GM21360 (cell line): ENCODE data around the gene CPS1.

Experiments
- ATAC-seq: cut with Tn5 transposase; IDR thresholded peaks from one replicate; pipeline ENCODE4 v1.9.1; 2021; ENCODE audit warnings: mild to moderate bottlenecking, moderate library complexity; ENCODE audit not compliant: unreplicated experiment

Gene CPS1

DNA sequence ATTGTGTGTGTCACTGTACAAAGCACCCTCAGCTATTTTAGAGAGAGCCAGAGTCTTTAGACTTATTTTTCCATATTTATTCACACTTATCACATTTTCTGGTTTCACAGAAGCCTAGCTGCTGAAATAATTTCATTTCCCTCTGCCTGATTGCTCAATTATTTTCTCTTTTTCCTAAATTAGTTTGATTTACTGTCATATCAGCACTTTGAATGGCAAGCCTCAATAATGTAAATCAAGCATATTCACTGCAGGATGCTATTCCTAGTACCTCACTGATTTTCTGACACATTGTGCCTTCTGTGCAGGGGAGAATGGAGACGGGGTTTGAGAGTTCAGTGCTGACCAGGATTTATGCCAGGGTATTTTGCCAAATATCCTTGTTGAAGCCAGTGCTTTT lies 48.3 kb downstream of the CPS1 start:
- ATAC-seq, result no peak

DNA sequence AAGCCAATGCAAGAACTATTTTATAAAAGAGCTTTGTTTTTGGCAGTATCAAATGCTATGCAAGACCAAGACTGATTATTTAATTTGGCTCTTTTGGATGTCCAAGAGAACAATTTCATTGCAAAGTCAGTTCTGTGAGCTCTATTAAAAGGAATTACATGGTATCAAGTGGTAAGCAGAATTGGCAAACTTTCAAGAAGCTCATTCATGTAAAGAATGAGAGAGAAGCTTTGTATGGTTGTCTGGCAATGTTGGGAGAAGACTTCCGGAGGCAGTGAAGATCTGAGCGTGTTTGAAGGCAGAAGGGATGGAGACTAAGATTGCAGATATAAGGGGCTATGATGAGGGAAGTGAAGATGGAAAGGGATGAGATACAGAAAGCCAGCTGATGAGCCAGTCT lies 49.6 kb downstream of the CPS1 start:
- ATAC-seq, result no peak

DNA sequence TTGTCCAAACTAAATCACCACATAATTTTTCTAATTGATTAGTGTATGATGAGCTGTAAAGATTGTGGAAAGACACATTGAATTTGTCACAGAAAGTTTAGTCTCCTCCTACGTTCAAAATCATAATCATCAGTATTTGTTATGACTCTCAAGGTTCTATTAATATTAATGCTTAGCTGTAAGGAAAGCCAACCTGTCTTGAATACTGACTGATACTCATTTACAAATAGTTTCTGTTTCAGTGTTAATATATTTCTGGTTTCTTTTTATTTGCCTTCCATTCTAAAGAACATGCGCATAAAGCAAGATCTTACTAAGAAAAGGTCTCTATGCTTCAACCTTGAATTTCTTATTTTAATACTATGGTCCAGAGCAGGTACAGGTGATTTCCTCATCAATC lies 55.1 kb downstream of the CPS1 start:
- peak; percentile 90 for ATAC-seq

DNA sequence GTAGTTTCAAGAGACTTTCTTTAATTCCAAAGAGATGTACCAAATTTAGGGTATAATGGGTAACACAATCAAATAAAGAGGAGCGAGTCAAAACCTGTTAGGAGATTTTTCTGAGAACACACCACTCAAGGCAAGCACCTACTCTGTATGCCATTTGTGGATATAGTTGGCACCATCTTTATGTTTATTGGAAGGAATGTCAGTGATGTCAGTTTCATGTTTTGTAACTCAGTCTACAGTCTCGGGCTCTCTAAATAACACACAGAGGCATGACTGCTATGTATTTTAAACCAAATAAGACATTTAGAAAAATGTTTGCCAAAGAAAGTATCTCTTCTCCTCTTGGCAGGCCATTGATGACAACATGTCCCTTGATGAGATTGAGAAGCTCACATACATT lies 59.7 kb downstream of the CPS1 start:
- ATAC-seq, result no peak

DNA sequence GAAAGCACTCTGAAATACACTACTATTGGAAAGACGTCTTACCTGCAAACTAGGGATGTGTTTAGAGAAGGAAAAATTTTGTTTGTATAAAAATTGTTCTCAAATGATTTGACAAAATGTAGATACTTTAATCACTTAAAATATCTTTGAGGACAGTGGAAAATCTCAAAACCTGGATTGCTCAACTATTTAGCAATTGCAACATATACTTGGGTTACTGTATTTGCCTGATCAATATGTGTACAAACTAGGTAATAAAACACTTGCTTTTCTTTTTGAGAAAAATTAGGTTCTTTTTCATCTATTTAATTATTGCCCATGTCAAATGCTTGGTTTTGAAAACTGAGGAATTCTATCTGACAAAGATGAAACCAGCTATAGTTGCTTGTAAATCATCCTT lies 60.9 kb downstream of the CPS1 start:
- no peak for ATAC-seq

DNA sequence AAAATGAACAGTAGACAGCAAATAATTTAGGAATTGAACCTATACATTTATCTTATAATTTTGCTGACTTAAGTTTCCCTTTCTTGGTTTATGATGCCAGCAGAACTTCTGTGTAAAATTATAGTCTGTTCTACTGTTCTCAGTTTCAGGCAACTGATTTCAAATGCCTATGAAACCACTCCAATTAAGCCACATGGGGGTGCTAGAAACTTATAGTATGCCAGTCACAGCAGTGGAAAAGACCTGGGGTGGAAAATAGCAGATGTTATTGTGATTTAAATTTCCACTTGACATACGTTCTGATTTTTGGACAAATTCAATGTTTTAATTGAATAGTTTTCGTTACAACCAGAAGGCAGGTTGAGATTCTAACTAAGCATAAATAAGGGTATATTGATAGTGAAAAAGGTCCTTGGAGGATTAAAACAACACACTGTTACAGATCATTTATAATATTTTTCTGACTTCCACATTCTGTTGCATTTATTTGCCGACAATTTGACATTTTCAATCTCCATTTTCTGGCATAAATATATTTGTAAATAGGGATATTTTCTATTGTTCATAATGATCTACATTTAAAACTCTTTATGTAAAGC lies 61.4 kb downstream of the CPS1 start:
- ATAC-seq, result peak; percentile 88

DNA sequence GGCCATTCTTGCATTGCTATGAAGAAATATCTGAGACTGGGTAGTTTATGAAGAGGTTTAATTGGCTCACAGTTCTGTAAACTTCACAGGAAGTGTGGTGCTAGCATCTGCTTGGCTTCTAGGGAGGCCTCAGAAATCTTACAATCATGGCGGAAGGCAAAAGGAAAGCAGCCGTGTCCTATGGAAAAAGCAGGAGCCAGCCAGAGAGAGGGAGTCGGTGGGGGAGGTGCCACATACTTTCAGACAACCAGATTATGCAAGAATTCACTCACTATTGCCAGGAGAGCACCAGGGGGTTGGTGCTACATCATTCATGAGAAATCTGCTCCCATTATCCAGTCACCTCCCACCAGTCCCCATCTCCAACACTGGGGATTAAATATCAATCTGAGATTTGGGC lies 64.1 kb downstream of the CPS1 start:
- ATAC-seq, result no peak

DNA sequence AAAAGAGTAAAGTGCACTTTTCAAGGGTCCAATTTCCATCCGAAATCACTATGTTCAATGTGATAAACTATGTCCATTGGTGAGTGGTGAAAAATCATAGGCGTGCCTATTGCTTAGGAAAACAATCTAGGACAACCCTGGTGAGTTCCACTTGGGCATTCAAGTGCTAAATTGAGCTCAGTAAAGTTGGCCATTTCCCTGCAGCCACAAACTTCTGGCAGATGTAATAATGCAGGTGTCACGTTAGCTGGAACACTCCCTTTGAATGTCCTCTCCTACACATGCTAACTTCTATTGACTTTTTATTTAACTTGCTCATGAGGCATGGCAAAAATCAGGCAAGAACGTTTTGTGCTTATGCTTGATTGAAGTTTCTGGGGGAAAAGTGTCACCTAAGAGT lies 67.1 kb downstream of the CPS1 start:
- no peak for ATAC-seq

DNA sequence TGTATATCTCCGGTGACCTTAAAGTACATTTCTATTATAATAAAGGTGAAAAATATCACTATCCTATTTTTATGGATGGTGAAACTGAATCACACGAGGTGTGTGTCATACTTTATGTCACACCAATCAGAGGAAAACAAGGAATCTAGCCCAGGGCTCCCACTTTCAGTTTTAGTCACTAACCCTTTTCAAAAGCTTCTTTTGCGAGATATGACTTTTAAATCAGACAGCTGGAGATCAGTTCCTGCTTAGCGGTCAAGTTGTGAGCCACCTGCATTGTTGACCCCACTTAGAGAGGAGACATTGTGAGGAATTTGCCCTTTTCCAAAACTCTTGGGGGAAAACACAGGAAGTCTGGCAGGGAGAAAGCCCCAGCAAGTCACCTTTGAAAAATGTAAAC lies 70.5 kb downstream of the CPS1 start:
- ATAC-seq, result no peak

DNA sequence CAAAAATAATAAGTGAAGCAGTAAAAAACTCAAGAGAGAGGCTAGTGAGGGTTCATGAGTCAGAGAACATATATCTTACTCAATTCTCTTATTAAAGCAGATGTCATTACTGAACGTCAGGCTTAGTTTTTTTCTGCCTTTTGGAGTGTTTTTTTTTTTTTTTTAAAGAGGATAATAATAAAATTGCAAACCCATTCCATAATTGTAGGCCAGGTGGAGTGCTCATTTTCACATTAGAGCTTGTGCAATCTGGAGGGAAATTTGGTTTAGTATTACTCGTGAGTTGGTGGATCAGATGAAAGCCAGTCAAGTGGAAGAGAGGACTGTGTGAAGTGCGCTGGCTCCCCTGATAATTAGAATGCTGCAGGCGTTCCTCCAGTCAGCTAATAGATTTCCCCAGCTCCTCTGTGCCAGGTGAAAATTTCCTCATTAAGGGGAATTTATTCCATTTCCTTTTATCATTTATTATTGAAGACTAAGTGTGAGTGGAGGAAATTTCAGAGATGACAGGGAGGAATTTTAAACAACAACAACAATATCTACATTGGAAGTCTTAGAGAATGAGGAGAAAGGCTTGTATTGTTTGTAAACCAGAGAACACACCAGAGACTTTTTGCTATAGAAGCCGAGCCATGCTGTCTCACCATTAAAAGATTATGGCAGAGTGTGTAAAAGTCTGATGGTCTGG lies 74.6 kb downstream of the CPS1 start:
- no peak for ATAC-seq

DNA sequence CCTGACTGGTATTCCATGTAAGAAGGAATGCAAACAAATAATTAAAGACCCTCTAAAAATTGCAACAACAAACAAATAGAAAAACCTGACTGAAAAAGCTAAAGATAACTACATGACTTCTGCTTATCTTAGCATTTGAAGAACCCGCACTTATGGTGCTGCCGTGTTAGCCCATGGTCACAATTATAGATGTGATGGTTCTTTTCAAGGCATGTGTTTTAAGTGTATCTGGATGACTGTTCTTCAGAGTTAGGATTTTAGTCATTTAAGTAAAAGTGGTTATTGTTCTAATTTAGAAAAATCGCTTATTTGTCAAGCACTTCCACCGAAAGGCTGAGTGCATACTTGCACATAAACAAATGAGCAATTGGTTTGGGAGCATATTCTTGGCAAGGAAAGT lies 77.3 kb downstream of the CPS1 start:
- ATAC-seq, result no peak

DNA sequence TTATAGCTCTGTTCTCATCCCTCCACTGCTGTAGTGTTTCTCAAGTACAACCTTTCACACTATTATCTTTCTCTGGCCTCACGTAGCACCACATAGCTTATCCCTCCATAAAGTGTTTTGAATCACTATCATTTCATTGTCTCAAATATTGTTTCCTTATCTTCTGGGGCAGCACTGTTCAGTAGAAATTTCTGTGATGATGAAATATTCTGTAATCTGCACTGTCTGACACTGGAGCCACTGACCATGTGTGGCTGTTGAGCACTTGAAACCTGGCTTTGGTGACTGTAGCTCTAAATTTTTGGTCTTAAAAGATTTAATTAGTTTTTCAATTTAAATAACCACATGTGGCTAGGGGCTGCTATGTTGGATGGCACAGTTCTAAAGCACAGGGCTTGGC lies 78.9 kb downstream of the CPS1 start:
- ATAC-seq, result no peak

DNA sequence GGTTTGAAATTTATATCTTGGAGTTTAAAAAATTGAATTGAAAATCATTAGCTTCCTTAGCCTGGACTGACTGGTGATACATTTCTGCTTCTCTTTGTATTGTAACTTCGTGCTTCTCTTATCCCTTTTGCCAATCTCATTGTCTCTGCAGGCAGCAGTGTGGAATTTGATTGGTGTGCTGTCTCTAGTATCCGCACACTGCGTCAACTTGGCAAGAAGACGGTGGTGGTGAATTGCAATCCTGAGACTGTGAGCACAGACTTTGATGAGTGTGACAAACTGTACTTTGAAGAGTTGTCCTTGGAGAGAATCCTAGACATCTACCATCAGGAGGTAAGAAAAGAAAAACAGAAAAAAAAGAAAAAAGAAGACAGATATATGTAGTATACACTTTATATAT lies 85.9 kb downstream of the CPS1 start:
- no peak for ATAC-seq

DNA sequence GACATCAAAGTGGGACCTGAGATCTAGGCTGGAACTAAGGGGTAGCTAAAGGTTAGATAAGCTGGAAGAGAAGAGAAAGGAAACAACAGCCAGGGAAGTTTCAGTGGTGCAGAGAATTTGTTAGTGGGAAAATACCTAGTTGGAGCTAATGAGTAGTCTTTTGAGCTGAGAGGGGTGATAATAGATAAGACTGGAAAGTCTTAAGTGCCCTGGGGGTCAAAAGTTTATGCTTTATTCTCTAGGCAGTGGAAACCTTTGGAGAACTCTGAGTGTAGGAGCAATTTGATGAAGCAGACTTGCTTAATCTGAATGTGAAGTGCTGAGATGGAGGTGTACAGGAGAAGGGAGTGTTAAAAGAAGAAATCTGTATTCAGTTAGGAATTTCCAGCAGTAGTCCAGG lies 90.8 kb downstream of the CPS1 start:
- ATAC-seq, result no peak

DNA sequence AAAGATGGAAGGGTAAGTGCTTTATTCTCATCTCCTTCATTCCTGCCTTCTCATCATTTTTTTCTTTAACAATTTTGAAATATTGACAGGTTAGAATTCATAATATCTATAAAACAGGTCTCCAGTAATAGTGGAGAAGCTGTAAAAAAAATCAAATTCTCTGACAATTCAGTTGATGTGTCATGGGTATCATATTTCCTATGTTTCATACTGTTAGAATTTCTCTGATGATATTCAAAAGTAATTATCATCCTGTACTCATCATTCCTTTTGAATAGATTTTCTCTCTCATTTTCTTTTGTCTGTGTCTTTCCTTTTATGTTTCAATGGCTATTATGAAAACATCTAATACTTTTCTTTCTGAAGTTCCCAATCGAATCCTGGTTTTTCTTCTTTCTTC lies 97.7 kb downstream of the CPS1 start:
- no peak for ATAC-seq

DNA sequence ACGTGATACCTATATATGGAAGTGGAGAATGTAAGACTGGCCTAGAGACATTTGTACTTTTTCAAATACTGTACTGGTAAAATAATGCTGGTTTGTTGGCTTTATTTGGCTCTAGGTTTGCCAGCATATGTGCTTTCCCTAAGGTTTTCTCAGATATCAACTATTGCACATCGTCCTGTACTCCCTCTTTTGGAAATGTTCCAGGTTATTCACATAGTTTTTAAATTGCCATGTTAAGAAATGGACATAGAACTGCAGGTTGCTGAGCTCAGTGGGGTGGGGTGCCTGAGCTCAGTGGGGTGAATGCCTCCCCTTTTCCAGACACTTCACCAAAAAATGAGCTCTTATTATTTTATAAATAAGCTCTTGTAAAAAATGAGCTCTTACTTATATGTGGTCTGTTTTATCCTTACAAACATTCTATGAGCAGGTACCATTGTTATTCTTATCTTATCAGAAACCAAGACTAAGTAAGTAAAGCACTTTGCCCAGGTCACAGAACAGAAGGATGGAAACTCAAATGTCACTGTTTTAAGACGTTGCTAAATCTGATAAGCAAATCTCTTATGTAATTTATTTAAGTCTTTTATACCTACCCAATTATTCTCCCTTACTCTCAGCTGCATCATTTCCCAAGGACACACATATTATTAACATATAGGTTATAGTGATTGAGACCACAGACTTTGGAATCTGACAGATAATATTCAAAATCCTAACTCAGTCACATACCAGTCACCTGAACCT lies 99.0 kb downstream of the CPS1 start:
- ATAC-seq, result no peak

DNA sequence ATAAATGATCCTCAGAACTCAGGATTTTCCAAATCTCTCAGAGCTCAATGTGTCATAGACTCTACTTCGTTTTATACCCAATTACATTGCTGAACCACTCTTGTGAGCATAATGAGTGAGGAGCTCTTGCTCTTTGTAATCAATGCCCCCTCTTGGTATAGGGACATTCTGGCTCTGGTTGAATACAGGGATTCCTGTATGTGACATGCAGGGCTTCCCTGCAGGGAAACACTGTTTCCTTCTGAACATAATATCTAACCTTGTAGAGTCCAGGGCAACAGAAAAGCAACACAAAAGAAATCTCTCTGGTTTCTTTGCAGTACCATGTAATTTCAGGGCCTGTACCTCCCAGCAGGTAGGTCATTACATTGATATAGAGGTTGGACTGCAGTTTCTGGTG lies 101.5 kb downstream of the CPS1 start:
- ATAC-seq, result no peak

DNA sequence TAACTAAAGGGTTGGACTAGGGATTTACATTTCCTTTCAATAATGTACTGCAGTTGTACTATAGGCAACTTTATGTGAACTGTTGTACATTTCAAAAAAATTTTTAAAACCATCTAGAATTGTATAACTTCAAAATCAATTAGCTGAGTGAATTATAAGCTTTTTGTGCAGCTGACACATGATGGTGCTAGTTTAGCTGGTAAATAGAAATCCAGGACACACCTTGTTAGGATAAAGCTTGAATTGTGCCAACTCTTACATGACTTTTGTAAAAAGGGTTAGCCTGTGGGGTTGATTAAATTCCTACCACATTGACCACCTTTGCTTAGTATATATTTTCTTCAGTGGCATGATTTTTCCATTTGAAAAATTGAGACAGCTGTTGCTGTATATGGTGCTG lies 104.4 kb downstream of the CPS1 start:
- no peak for ATAC-seq

DNA sequence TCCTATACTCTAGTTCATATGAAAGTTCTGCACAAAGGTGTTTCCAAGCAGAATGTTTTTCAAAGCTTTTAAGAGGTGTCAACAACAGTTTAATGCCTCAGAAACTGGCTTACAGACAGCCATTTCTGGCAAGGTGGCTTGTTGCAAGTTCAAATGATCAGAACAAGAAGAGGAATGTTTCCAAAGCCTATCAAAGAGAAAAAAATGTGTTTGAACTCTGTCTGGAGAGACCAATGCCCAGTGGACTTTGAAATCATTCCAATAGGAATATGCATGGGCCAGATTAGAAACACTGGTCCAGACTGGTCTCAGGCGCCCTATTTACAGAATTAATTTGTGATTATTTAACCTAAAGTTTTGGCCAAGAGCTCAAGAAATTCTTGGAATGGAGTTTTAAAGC lies 106.2 kb downstream of the CPS1 start:
- ATAC-seq, result no peak

DNA sequence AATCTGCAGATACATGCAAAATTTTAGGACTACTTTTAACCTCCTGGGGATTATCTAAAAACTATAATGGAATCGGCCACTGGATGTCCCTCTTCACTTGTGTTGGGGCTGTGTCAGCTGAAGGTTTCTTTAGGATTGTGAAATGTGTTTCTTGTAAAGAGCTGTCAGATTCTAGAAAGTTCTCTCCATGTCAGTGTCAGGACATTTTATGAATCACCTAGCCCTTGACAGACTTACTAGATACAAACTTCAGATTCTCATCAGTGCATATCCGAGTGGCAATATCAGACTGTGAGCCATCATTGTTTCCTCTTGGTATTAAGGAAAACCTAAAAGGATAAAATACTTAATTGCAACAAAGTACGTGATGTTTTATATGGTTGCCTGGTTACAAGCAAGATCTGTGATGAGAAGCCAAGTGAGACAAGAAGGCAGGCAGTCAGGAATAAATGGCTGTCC lies 107.3 kb downstream of the CPS1 start:
- no peak for ATAC-seq

DNA sequence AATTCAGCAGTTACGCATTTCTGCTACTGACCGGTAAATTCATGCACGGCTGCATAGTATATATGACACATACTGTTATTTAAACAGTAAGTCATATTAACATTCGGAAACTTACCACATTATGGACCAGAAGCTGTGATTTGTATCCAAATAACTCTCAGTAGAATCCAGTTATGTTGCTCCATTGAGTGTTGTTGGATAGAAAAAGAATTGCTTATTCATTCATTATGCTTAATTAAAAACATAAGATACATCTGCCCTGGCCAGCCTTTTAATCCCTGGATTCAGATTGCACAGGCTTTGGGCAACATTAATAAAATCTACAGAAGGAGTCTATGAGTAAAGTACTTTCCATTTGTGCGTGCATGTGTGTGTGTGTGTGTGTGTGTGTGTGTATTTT lies 111.3 kb downstream of the CPS1 start:
- ATAC-seq, result no peak

DNA sequence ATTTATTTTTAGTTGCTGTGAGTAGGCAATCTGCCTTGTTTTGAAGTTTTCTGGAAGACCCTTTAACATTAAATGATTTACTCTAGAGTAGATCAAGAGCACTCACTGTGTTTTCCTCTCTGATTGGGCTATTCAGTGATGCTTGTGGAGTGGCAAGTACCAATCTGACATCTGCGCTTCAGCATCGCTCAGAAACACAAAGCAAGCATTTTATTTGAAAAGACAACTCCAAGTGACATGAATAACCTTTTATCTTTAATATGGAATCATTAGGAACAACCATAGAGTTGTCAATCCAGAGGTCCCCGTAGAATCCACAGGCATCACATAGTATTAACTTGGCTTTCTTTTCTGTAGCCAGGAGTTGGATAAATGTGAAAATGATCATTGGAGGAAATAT lies 114.7 kb downstream of the CPS1 start:
- no peak for ATAC-seq
